SK-N-SH treated with all-trans-retinoic acid at 6 μM for 48 hours (cell line): ENCODE data around the gene TPM1.

Experiments
- ATAC-seq: fragments of 200-7000 bp; cut with Tn5 transposase; 3 replicates; pipeline ENCODE4 v1.9.1; 2020; ENCODE audit warnings: mild to moderate bottlenecking, moderate library complexity
- ARNTL ChIP-seq: fragments of 450-650 bp; formaldehyde crosslinking; IDR thresholded peaks from 2 replicates; pipeline ENCODE4 v1.5.0; 2020; ENCODE audit warnings: low read depth, mild to moderate bottlenecking, moderate library complexity, borderline replicate concordance
- BACH2 ChIP-seq: fragments of 250-450 bp; sonication (Bioruptor Pico); IDR thresholded peaks from 2 replicates; pipeline ENCODE4 v1.9.0; 2021; ENCODE audit warnings: mild to moderate bottlenecking, borderline replicate concordance
- CSDC2 ChIP-seq: fragments of 250-450 bp; sonication (Bioruptor Pico); IDR thresholded peaks from 2 replicates; pipeline ENCODE4 v1.5.0; 2020; ENCODE audit warnings: mild to moderate bottlenecking, moderate library complexity
- ESRRG ChIP-seq: fragments of 250-450 bp; sonication (Bioruptor Pico); IDR thresholded peaks from 2 replicates; pipeline ENCODE4 v1.6.1; 2021; ENCODE audit warnings: mild to moderate bottlenecking
- GLIS3 ChIP-seq: fragments of 250-450 bp; sonication (Bioruptor Pico); IDR thresholded peaks from 2 replicates; pipeline ENCODE4 v1.5.0; 2020; ENCODE audit warnings: mild to moderate bottlenecking, moderate library complexity
- ISL1 ChIP-seq: fragments of 250-450 bp; sonication (Bioruptor Pico); IDR thresholded peaks from 2 replicates; pipeline ENCODE4 v2.1.2; 2022; ENCODE audit warnings: mild to moderate bottlenecking, moderate library complexity
- OSR1 ChIP-seq: fragments of 250-450 bp; sonication (Bioruptor Pico); IDR thresholded peaks from 2 replicates; pipeline ENCODE4 v1.8.0; 2022; ENCODE audit warnings: moderate library complexity, mild to moderate bottlenecking, inconsistent platforms
- PPARA ChIP-seq: fragments of 250-450 bp; sonication (Bioruptor Pico); IDR thresholded peaks from 2 replicates; pipeline ENCODE4 v1.5.0; 2020; ENCODE audit warnings: mild to moderate bottlenecking, borderline replicate concordance
- RARB ChIP-seq: fragments of 250-450 bp; sonication (Bioruptor Pico); IDR thresholded peaks from 2 replicates; pipeline ENCODE4 v1.8.0; 2021; ENCODE audit warnings: mild to moderate bottlenecking, moderate library complexity
- SNAI2 ChIP-seq: fragments of 250-450 bp; sonication (Bioruptor Pico); IDR thresholded peaks from 2 replicates; pipeline ENCODE4 v1.5.0; 2020; ENCODE audit warnings: mild to moderate bottlenecking, moderate library complexity
- TCF4 ChIP-seq: fragments of 250-450 bp; sonication (Bioruptor Pico); IDR thresholded peaks from 2 replicates; pipeline ENCODE4 v1.8.0; 2021; ENCODE audit warnings: mild to moderate bottlenecking, moderate library complexity, borderline replicate concordance
- TOX ChIP-seq: fragments of 250-450 bp; sonication (Bioruptor Pico); IDR thresholded peaks from 2 replicates; pipeline ENCODE4 v1.8.0; 2021; ENCODE audit warnings: mild to moderate bottlenecking, moderate library complexity, borderline replicate concordance
- ZC3H10 ChIP-seq: fragments of 250-450 bp; sonication (Bioruptor Pico); IDR thresholded peaks from 2 replicates; pipeline ENCODE4 v1.5.1; 2021; ENCODE audit warnings: mild to moderate bottlenecking, moderate library complexity
- ZFP30 ChIP-seq: fragments of 450-650 bp; formaldehyde crosslinking; IDR thresholded peaks from 2 replicates; pipeline ENCODE4 v1.5.0; 2022; ENCODE audit warnings: mild to moderate bottlenecking, moderate library complexity
- ZNF565 ChIP-seq: fragments of 450-650 bp; formaldehyde crosslinking; conservative IDR thresholded peaks from 2 replicates; pipeline ENCODE4 v1.5.0; 2020; ENCODE audit warnings: low read depth, mild to moderate bottlenecking, moderate library complexity
- ZNF70 ChIP-seq: fragments of 450-650 bp; formaldehyde crosslinking; IDR thresholded peaks from 2 replicates; pipeline ENCODE4 v1.5.0; 2020; ENCODE audit warnings: mild to moderate bottlenecking, moderate library complexity
- ZNF8 ChIP-seq: fragments of 450-650 bp; formaldehyde crosslinking; IDR thresholded peaks from 2 replicates; pipeline ENCODE4 v1.5.0; 2020; ENCODE audit warnings: mild to moderate bottlenecking, moderate library complexity
- TF ChIP-seq, protein P1 (sequence below): fragments of 250-450 bp; sonication (Bioruptor Pico); IDR thresholded peaks from 2 replicates; pipeline ENCODE4 v1.8.0; 2020; ENCODE audit warnings: mild to moderate bottlenecking, moderate library complexity, borderline replicate concordance
- TF ChIP-seq, protein P2 (sequence below): fragments of 250-450 bp; sonication (Bioruptor Pico); IDR thresholded peaks from 2 replicates; pipeline ENCODE4 v1.5.1; 2021; ENCODE audit warnings: mild to moderate bottlenecking, moderate library complexity
- TF ChIP-seq, protein P3 (sequence below): fragments of 250-450 bp; sonication (Bioruptor Pico); IDR thresholded peaks from 2 replicates; pipeline ENCODE4 v1.8.0; 2021; ENCODE audit warnings: low read depth, mild to moderate bottlenecking, moderate library complexity, borderline replicate concordance
- TF ChIP-seq, protein P4 (sequence below): fragments of 250-450 bp; sonication (Bioruptor Pico); IDR thresholded peaks from 2 replicates; pipeline ENCODE4 v1.5.1; 2020; ENCODE audit warnings: low read depth, mild to moderate bottlenecking, moderate library complexity
- TF ChIP-seq, protein P5 (sequence below): fragments of 250-450 bp; sonication (Bioruptor Pico); IDR thresholded peaks from 2 replicates; pipeline ENCODE4 v1.5.0; 2020; ENCODE audit warnings: mild to moderate bottlenecking, moderate library complexity

TPM1 gene

DNA sequence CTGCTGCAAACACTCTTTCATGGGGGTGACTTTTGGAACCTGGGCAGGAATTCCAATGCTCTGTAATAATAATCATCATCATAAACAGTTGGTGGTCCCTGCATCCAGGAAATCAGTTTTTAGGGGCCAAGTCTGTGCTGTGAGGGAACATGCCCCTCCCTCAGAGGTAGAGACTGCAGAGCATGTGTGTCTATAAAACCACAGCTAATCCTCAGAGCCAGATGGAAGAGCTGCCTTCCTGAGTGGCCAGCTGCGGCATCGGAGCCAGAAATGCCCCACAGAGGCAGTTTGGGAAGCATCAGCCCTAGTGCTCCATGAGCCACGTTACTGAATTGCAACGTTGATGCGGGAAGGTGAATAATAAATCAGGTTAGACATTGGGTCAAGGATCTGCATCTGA lies 12.9 kb upstream of the TPM1 start:
- ATAC-seq = no peak
- TF ChIP-seq, protein P1, sequence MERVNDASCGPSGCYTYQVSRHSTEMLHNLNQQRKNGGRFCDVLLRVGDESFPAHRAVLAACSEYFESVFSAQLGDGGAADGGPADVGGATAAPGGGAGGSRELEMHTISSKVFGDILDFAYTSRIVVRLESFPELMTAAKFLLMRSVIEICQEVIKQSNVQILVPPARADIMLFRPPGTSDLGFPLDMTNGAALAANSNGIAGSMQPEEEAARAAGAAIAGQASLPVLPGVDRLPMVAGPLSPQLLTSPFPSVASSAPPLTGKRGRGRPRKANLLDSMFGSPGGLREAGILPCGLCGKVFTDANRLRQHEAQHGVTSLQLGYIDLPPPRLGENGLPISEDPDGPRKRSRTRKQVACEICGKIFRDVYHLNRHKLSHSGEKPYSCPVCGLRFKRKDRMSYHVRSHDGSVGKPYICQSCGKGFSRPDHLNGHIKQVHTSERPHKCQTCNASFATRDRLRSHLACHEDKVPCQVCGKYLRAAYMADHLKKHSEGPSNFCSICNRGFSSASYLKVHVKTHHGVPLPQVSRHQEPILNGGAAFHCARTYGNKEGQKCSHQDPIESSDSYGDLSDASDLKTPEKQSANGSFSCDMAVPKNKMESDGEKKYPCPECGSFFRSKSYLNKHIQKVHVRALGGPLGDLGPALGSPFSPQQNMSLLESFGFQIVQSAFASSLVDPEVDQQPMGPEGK = no peak
- no peak for TF ChIP-seq GLIS3
- no peak for TF ChIP-seq ESRRG (CRISPR knock-in tag)
- TF ChIP-seq OSR1 = no peak
- TF ChIP-seq, protein P2, sequence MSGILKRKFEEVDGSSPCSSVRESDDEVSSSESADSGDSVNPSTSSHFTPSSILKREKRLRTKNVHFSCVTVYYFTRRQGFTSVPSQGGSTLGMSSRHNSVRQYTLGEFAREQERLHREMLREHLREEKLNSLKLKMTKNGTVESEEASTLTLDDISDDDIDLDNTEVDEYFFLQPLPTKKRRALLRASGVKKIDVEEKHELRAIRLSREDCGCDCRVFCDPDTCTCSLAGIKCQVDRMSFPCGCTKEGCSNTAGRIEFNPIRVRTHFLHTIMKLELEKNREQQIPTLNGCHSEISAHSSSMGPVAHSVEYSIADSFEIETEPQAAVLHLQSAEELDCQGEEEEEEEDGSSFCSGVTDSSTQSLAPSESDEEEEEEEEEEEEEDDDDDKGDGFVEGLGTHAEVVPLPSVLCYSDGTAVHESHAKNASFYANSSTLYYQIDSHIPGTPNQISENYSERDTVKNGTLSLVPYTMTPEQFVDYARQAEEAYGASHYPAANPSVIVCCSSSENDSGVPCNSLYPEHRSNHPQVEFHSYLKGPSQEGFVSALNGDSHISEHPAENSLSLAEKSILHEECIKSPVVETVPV (CRISPR knock-in tag) = no peak
- no peak for TF ChIP-seq SNAI2 (CRISPR knock-in tag)
- no peak for TF ChIP-seq ZNF8 (CRISPR knock-in tag)
- no peak for TF ChIP-seq TCF4 (CRISPR knock-in tag)
- TF ChIP-seq ZC3H10 (CRISPR knock-in tag) = no peak
- no peak for TF ChIP-seq CSDC2 (CRISPR knock-in tag)
- no peak for TF ChIP-seq PPARA (CRISPR knock-in tag)
- TF ChIP-seq TOX (CRISPR knock-in tag) = no peak
- no peak for TF ChIP-seq BACH2 (CRISPR knock-in tag)
- TF ChIP-seq, all 23 proteins: peak for 0

DNA sequence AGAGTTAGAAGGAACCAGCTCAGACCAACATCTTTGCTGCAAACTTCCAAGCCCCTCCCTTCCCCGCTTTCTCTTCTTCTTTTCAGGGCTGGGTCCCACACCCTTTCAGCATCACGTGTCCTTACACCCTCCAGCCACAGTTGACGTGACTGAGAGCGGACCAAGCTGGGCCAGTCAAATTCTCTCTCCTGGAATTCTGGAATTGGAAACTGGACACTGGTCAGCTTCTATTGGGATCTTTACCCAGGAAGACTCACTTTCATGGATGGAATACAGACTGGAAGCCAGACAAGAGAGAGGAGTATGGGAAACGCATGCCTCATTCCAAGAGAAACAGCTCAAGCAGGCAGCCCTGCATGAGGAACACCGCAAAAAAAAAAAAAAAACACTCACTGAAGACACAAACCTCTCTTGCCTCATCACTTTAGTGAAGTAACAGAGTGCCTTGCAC lies 12.4 kb upstream of the TPM1 start:
- no peak for ATAC-seq
- TF ChIP-seq SNAI2 (CRISPR knock-in tag) = no peak
- TF ChIP-seq, protein P3, sequence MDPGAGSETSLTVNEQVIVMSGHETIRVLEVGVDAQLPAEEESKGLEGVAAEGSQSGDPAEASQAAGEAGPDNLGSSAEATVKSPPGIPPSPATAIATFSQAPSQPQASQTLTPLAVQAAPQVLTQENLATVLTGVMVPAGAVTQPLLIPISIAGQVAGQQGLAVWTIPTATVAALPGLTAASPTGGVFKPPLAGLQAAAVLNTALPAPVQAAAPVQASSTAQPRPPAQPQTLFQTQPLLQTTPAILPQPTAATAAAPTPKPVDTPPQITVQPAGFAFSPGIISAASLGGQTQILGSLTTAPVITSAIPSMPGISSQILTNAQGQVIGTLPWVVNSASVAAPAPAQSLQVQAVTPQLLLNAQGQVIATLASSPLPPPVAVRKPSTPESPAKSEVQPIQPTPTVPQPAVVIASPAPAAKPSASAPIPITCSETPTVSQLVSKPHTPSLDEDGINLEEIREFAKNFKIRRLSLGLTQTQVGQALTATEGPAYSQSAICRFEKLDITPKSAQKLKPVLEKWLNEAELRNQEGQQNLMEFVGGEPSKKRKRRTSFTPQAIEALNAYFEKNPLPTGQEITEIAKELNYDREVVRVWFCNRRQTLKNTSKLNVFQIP = no peak
- TF ChIP-seq ZNF565 = no peak
- TF ChIP-seq TOX (CRISPR knock-in tag) = no peak
- TF ChIP-seq RARB (CRISPR knock-in tag) = no peak
- TF ChIP-seq ISL1 = no peak
- no peak for TF ChIP-seq PPARA (CRISPR knock-in tag)
- TF ChIP-seq, protein P1 = no peak
- no peak for TF ChIP-seq ZNF70
- no peak for TF ChIP-seq ZC3H10 (CRISPR knock-in tag)
- TF ChIP-seq, protein P4, sequence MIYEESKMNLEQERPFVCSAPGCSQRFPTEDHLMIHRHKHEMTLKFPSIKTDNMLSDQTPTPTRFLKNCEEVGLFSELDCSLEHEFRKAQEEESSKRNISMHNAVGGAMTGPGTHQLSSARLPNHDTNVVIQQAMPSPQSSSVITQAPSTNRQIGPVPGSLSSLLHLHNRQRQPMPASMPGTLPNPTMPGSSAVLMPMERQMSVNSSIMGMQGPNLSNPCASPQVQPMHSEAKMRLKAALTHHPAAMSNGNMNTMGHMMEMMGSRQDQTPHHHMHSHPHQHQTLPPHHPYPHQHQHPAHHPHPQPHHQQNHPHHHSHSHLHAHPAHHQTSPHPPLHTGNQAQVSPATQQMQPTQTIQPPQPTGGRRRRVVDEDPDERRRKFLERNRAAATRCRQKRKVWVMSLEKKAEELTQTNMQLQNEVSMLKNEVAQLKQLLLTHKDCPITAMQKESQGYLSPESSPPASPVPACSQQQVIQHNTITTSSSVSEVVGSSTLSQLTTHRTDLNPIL (CRISPR knock-in tag) = no peak
- no peak for TF ChIP-seq ESRRG (CRISPR knock-in tag)
- TF ChIP-seq, protein P2 (CRISPR knock-in tag) = no peak
- no peak for TF ChIP-seq OSR1
- TF ChIP-seq ZFP30 (CRISPR knock-in tag) = no peak
- TF ChIP-seq GLIS3 = no peak
- no peak for TF ChIP-seq ZNF8 (CRISPR knock-in tag)
- no peak for TF ChIP-seq ARNTL (CRISPR knock-in tag)
- TF ChIP-seq, all 23 proteins: peak for 0

DNA sequence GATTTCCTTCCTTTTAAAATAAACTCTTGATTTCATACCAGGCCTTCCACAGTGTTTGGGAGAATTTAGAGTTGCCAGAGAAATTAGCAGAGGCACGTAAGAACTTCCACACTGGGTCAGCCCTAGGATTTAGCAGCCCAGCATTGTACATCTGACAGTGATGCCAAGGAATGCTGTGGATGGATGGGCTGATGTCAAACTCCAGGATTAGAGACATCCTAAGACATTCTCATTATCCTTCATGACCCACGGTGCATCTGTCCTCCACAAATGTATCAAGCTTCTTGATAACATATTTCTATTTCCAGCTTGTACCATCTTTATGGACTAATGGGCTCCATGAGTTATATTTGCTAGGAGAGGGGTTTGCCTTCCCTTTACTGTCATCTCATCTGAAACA lies 8.0 kb upstream of the TPM1 start:
- ATAC-seq = no peak

More for the DNA sequence above, 8.0 kb upstream of the TPM1 start:
- TF ChIP-seq ZNF8 (CRISPR knock-in tag) (no peak), ARNTL (CRISPR knock-in tag) (no peak), ZC3H10 (CRISPR knock-in tag) (no peak), RARB (CRISPR knock-in tag) (no peak), ZFP30 (CRISPR knock-in tag) (no peak), ZNF70 (no peak), ISL1 (no peak)
- TF ChIP-seq, protein P5, sequence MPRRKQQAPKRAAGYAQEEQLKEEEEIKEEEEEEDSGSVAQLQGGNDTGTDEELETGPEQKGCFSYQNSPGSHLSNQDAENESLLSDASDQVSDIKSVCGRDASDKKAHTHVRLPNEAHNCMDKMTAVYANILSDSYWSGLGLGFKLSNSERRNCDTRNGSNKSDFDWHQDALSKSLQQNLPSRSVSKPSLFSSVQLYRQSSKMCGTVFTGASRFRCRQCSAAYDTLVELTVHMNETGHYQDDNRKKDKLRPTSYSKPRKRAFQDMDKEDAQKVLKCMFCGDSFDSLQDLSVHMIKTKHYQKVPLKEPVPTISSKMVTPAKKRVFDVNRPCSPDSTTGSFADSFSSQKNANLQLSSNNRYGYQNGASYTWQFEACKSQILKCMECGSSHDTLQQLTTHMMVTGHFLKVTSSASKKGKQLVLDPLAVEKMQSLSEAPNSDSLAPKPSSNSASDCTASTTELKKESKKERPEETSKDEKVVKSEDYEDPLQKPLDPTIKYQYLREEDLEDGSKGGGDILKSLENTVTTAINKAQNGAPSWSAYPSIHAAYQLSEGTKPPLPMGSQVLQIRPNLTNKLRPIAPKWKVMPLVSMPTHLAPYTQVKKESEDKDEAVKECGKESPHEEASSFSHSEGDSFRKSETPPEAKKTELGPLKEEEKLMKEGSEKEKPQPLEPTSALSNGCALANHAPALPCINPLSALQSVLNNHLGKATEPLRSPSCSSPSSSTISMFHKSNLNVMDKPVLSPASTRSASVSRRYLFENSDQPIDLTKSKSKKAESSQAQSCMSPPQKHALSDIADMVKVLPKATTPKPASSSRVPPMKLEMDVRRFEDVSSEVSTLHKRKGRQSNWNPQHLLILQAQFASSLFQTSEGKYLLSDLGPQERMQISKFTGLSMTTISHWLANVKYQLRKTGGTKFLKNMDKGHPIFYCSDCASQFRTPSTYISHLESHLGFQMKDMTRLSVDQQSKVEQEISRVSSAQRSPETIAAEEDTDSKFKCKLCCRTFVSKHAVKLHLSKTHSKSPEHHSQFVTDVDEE (CRISPR knock-in tag) = no peak
